ENCODE measurements around the gene LRRC73.
"Not testable (repeated sequence)": the region's sequence is repeated elsewhere in the genome, so short reads cannot be mapped to it uniquely, and the experiment has no call there.

Gene LRRC73

GRCh38 chr6:43509984-43510826 lies at the start of gene LRRC73:
LRRC73 (minus strand) TSS chr6:43510346; CDS start chr6:43509785, 561 bp downstream.
- peak; percentile 86 for DNase-seq

- no peak for DNase-seq
Observed at GRCh38 chr6:43559328-43559727, 49.2 kb upstream of the LRRC73 start.

- DNase-seq: not testable (repeated sequence)
Observed at GRCh38 chr6:43557620-43558019, 47.5 kb upstream of the LRRC73 start.

- no peak for DNase-seq
Observed at GRCh38 chr6:43547222-43547621, 37.1 kb upstream of the LRRC73 start.

GRCh38 chr6:43544461-43544860 lies 34.3 kb upstream of the LRRC73 start:
- DNase-seq: no peak

GRCh38 chr6:43541774-43542471 lies 31.8 kb upstream of the LRRC73 start:
- no peak for DNase-seq

- DNase-seq: no peak
Observed at GRCh38 chr6:43540507-43540906, 30.4 kb upstream of the LRRC73 start.

GRCh38 chr6:43539409-43539808 lies 29.3 kb upstream of the LRRC73 start:
- DNase-seq: not testable (repeated sequence)

GRCh38 chr6:43538986-43539385 lies 28.8 kb upstream of the LRRC73 start:
- not testable (repeated sequence) for DNase-seq

- no peak for DNase-seq
Observed at GRCh38 chr6:43532201-43532600, 22.1 kb upstream of the LRRC73 start.

- DNase-seq: no peak
Observed at GRCh38 chr6:43524483-43524961, 14.4 kb upstream of the LRRC73 start.

GRCh38 chr6:43523284-43523683 lies 13.1 kb upstream of the LRRC73 start:
- DNase-seq: no peak

GRCh38 chr6:43522547-43523261 lies 12.6 kb upstream of the LRRC73 start:
- DNase-seq: no peak

GRCh38 chr6:43521836-43522235 lies 11.7 kb upstream of the LRRC73 start:
- DNase-seq: no peak

- DNase-seq: no peak
Observed at GRCh38 chr6:43520097-43520496, 10.0 kb upstream of the LRRC73 start.

GRCh38 chr6:43517505-43518357 lies 7.6 kb upstream of the LRRC73 start:
- no peak for DNase-seq

GRCh38 chr6:43516697-43517504 lies 6.8 kb upstream of the LRRC73 start, which contains the start of the genes POLR1C and YIPF3:
POLR1C (plus strand) TSS chr6:43517089; CDS start chr6:43517110, 21 bp downstream.
YIPF3 (minus strand) TSS chr6:43516926; CDS start chr6:43516807, 119 bp downstream.
- peak; percentile 95 for DNase-seq

GRCh38 chr6:43516367-43516696 lies 6.2 kb upstream of the LRRC73 start:
- DNase-seq: no peak

GRCh38 chr6:43515808-43516207 lies 5.7 kb upstream of the LRRC73 start:
- no peak for DNase-seq

- DNase-seq: no peak
Observed at GRCh38 chr6:43511824-43512415, 1.8 kb upstream of the LRRC73 start.

- no peak for DNase-seq
Observed at GRCh38 chr6:43510827-43511163, 649 bp upstream of the LRRC73 start.

Data from activated CD4-positive, CD25-positive, alpha-beta regulatory T cell treated with anti-CD3 and anti-CD28 coated beads, Interleukin-2, amount 50 U/mL, for 72 hours (primary cell).